ENCODE results near the gene MAPK12. TPM values are rescaled to one million over a fixed set of nuclear protein-coding genes. Genes with fewer than 3 reads are reported as not detected.

The MAPK12 gene
- total RNA-seq, 1 experiment from 2014 or later, result 86.7 TPM

DNA sequence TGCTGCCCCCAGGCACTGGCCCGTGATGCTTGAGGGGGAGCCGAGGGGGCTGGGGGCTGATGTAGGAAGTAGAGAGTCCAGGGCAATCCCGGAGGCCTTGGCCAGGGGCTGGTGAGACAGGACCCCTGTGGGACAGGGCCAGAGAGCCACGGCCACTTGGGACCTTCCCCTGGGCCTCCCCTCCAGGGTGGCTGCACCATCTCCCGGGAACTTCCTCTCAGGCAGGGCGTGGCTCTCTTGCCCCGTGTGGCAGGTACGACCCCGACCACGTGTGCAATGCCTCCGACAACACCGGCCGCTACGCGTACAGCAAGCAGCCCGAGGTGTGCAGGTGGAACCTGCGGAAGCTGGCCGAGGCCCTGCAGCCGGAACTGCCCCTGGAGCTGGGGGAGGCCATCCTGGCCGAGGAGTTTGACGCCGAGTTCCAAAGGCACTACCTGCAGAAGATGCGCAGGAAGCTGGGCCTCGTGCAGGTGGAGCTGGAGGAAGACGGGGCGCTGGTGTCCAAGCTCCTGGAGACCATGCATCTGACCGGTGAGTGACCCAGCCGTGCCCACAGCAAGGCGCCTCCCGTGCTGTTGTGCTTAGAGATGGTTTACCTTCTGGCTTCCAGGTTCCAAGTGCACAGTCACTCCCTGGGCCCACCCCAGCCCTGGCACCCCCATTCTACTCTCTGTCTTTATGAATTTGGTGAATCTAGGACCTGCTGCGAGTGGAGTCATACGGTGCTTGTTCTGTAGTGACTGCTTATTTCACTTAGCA lies 50.9 kb downstream of the MAPK12 start:
- RAD21 ChIA-PET (ENCODE audit: low non-redundant PET in 1 of 2, low total read pairs in 2 of 2, uncharacterized antibody in 2 of 2, unreplicated experiment in 2 of 2), result no interaction called here
- no peak overlapping the region for H3K9ac ChIP-seq (ENCODE audit: low read length)
- BruUV-seq (replicated peaks), result no TSS peak
- TF ChIP-seq, protein P1, sequence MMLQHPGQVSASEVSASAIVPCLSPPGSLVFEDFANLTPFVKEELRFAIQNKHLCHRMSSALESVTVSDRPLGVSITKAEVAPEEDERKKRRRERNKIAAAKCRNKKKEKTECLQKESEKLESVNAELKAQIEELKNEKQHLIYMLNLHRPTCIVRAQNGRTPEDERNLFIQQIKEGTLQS (IDR thresholded peaks at IDR 0.05), result no peak
- TF ChIP-seq ZNF274 (IDR thresholded peaks at IDR 0.05; ENCODE audit: low read depth, low read length) (no peak), JUND (IDR thresholded peaks at IDR 0.05) (no peak), EGR1 (IDR thresholded peaks at IDR 0.05; ENCODE audit: low read depth) (no peak), CEBPB (IDR thresholded peaks at IDR 0.05; ENCODE audit: low read depth) (no peak), YY1 (IDR thresholded peaks at IDR 0.05; ENCODE audit: extremely low read depth, insufficient replicate concordance, low read depth, low read length) (no peak), ELF1 (IDR thresholded peaks at IDR 0.05; ENCODE audit: borderline replicate concordance, low read depth) (no peak), SIN3A (IDR thresholded peaks at IDR 0.05; ENCODE audit: low read depth) (no peak), SRF (IDR thresholded peaks at IDR 0.05; ENCODE audit: low read depth) (no peak), CBX3 (IDR thresholded peaks at IDR 0.05; ENCODE audit: low read depth) (no peak), RAD21 (IDR thresholded peaks at IDR 0.05; ENCODE audit: low read depth) (no peak)
- TF ChIP-seq, protein P2, sequence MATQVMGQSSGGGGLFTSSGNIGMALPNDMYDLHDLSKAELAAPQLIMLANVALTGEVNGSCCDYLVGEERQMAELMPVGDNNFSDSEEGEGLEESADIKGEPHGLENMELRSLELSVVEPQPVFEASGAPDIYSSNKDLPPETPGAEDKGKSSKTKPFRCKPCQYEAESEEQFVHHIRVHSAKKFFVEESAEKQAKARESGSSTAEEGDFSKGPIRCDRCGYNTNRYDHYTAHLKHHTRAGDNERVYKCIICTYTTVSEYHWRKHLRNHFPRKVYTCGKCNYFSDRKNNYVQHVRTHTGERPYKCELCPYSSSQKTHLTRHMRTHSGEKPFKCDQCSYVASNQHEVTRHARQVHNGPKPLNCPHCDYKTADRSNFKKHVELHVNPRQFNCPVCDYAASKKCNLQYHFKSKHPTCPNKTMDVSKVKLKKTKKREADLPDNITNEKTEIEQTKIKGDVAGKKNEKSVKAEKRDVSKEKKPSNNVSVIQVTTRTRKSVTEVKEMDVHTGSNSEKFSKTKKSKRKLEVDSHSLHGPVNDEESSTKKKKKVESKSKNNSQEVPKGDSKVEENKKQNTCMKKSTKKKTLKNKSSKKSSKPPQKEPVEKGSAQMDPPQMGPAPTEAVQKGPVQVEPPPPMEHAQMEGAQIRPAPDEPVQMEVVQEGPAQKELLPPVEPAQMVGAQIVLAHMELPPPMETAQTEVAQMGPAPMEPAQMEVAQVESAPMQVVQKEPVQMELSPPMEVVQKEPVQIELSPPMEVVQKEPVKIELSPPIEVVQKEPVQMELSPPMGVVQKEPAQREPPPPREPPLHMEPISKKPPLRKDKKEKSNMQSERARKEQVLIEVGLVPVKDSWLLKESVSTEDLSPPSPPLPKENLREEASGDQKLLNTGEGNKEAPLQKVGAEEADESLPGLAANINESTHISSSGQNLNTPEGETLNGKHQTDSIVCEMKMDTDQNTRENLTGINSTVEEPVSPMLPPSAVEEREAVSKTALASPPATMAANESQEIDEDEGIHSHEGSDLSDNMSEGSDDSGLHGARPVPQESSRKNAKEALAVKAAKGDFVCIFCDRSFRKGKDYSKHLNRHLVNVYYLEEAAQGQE (IDR thresholded peaks at IDR 0.05; ENCODE audit: low read depth), result no peak
- TF ChIP-seq, protein P3, sequence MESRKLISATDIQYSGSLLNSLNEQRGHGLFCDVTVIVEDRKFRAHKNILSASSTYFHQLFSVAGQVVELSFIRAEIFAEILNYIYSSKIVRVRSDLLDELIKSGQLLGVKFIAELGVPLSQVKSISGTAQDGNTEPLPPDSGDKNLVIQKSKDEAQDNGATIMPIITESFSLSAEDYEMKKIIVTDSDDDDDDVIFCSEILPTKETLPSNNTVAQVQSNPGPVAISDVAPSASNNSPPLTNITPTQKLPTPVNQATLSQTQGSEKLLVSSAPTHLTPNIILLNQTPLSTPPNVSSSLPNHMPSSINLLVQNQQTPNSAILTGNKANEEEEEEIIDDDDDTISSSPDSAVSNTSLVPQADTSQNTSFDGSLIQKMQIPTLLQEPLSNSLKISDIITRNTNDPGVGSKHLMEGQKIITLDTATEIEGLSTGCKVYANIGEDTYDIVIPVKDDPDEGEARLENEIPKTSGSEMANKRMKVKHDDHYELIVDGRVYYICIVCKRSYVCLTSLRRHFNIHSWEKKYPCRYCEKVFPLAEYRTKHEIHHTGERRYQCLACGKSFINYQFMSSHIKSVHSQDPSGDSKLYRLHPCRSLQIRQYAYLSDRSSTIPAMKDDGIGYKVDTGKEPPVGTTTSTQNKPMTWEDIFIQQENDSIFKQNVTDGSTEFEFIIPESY (IDR thresholded peaks at IDR 0.05; ENCODE audit: extremely low read depth, insufficient replicate concordance, low read length), result no peak
- TF ChIP-seq, protein P4, sequence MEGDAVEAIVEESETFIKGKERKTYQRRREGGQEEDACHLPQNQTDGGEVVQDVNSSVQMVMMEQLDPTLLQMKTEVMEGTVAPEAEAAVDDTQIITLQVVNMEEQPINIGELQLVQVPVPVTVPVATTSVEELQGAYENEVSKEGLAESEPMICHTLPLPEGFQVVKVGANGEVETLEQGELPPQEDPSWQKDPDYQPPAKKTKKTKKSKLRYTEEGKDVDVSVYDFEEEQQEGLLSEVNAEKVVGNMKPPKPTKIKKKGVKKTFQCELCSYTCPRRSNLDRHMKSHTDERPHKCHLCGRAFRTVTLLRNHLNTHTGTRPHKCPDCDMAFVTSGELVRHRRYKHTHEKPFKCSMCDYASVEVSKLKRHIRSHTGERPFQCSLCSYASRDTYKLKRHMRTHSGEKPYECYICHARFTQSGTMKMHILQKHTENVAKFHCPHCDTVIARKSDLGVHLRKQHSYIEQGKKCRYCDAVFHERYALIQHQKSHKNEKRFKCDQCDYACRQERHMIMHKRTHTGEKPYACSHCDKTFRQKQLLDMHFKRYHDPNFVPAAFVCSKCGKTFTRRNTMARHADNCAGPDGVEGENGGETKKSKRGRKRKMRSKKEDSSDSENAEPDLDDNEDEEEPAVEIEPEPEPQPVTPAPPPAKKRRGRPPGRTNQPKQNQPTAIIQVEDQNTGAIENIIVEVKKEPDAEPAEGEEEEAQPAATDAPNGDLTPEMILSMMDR (IDR thresholded peaks at IDR 0.05 in 2 of 3, conservative IDR thresholded peaks at IDR 0.05 in 1 of 3; ENCODE audit: borderline replicate concordance in 1 of 3, insufficient read depth in 1 of 3, low read depth in 2 of 3, low read length in 2 of 3), result no peak
- intact Hi-C loops (cut with micrococcal nuclease), result no loop called here
- peaks cover 17% of the 10 kb centered on the region; the same call in 1 of the 2 replicates for H3K79me2 ChIP-seq (ENCODE audit: insufficient read depth, low read length)
- ATAC-seq (no peak), DNase-seq (ENCODE audit: low read depth, low spot score) (no peak)
- H3K36me3 ChIP-seq (ENCODE audit: control insufficient read depth in 1 of 2, insufficient read depth in 2 of 2, low read length in 2 of 2), result peaks cover 13 to 18% of the 10 kb centered on the region in 2 experiments
- no peak overlapping the region for H3K4me2 ChIP-seq (ENCODE audit: low read length)
- peaks cover 0 to 16% of the 10 kb centered on the region in 2 experiments; a peak in 2 of 4 replicates for H3K4me1 ChIP-seq (ENCODE audit: control insufficient read depth in 1 of 2, insufficient read depth in 2 of 2, low read length in 2 of 2)
- H3K4me3 ChIP-seq (replicated peaks in 1 of 2; ENCODE audit: low read depth in 1 of 2, low read length in 2 of 2), result no peak overlapping the region
- no peak overlapping the region; the same call in 1 of the 2 replicates for H3K27ac ChIP-seq (ENCODE audit: low read depth, low read length)
- H2AFZ ChIP-seq (ENCODE audit: low read depth, low read length, poor library complexity, severe bottlenecking), result no peak overlapping the region
- CTCF ChIA-PET, result interaction anchor here (0.9 kb wide), 1 partner anchor 62 kb away, joined by 3 read pairs; no protein-coding TSS in a partner anchor
- H4K20me1 ChIP-seq (ENCODE audit: insufficient read depth), result no peaks in the 10 kb centered on the region
- H3K9me3 ChIP-seq (ENCODE audit: control insufficient read depth in 1 of 2, insufficient read depth in 1 of 2, low read depth in 1 of 2, low read length in 2 of 2), result no peaks in the 10 kb centered on the region
- H3K9me2 ChIP-seq (ENCODE audit: insufficient read depth), result no peaks in the 10 kb centered on the region
- POLR2A ChIA-PET, result no interaction called here
- H3K27me3 ChIP-seq (ENCODE audit: insufficient read depth, low read length), result no peaks in the 10 kb centered on the region
